HG02943 (cell line): Measurements from ENCODE around the gene TPRA1.

Source experiments
- ATAC-seq: cut with Tn5 transposase; IDR thresholded peaks from one replicate; pipeline ENCODE4 v1.9.1; 2021; ENCODE audit warnings: mild to moderate bottlenecking, low read depth, moderate library complexity; ENCODE audit not compliant: unreplicated experiment

Gene TPRA1

DNA sequence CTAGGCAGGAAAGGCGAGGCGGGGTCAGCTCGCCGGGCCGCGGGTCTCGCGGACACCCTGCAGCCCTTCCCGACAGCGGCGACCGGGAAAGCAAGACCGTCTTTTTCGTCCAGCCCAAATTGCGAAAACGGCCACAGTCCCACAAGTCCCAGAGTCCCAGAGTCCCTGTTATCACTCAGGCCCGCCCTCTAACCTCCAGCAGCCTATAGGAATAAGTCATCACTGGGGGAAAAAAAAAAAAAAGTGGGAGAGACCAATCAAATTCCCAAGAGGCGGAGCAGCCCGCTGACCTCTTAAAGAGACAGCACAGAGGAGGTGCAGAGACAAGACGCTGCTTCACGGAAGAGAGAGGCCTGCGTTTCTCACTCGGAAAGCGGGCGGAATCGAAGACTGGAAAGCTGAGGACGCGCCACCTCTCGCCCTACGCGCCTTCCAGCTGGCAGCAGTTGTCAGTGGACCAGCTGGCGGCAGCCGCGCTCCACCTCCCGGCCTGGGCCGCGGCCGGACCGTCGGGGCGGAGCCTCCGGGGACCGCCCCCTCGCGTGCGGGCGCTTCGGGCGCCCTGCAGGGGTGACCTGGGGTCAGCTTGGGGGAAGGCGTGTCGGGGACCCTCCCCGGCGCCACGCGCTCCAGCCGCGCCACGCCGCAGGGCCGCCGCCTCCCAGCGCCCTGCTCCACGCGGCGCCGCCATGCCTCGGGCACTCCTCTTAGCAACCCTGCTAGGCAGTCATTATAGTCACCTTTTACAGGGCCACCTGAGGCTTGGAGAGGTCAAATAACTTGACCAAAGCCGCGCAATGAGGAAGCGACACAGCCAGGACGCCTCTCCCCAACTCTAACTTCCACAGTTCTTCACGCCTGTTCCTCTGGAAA lies at the start of gene TPRA1:
TSS of gene TPRA1 (minus strand) at position 141 of the 873 bp plus-strand sequence. CDS start 10,587 bp downstream, outside the sequence.
- ATAC-seq = peak; percentile 73

GRCh38 chr3:127640042-127640355 lies 49.5 kb upstream of the TPRA1 start:
- no peak for ATAC-seq

DNA sequence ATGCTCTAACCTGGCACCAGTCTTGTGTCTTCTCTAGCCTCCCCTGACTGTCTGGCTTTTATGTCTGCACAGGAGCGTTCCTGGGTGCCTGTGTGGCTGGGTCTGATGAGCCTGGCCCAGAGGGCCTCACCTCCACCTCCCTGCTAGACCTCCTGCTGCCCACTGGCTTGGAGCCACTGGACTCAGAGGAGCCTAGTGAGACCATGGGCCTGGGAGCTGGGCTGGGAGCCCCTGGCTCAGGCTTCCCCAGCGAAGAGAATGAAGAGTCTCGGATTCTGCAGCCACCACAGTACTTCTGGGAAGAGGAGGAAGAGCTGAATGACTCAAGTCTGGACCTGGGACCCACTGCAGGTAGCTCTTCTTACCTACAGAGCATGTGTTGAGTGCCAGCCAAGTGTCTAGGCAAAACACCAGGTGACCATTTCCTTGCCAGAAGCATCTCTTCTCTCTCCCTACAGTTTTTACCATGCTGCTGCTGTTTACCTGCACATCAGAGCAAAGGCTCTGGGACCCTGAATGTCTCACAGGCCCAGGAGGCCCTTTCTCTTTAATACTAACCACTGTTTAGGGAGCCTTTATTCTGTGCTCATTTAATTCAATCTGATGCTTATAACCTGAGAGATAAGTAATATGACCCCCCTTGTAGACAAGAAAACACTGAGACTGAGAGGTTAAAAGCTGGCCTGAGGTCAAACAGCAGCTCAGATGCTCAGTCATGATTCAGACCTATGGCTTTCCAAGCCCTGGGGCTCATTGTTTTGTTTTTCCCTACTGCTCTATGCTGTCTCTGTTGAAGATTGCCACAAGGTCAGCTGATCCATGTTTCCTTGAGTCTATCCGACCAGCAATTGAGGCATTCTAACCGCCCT lies 48.9 kb upstream of the TPRA1 start:
- no peak for ATAC-seq

DNA sequence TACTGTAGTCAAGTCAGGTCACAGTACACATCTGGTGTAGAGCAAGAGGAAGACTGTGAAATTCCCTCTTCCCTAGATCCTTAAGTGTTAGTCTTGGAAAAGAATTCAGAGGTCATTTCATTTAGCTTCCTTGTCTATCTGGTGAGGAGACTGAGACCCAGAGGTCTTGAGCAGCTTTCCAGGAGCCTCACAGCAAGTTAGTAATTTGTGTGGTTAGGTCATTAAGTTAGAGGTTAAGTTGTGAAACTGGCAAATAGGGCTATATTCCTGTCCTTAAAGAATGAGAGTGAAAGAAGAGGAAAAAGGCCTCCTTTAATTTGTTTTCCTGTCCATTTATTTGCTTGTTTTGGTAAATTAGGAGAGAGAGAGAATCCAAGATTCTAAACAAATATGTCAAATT lies 47.4 kb upstream of the TPRA1 start:
- ATAC-seq = no peak

- ATAC-seq = no peak
These were observed 47.0 kb upstream of the TPRA1 start for GRCh38 chr3:127637546-127637945.

- no peak for ATAC-seq
These were observed 44.1 kb upstream of the TPRA1 start for GRCh38 chr3:127634653-127635052.

DNA sequence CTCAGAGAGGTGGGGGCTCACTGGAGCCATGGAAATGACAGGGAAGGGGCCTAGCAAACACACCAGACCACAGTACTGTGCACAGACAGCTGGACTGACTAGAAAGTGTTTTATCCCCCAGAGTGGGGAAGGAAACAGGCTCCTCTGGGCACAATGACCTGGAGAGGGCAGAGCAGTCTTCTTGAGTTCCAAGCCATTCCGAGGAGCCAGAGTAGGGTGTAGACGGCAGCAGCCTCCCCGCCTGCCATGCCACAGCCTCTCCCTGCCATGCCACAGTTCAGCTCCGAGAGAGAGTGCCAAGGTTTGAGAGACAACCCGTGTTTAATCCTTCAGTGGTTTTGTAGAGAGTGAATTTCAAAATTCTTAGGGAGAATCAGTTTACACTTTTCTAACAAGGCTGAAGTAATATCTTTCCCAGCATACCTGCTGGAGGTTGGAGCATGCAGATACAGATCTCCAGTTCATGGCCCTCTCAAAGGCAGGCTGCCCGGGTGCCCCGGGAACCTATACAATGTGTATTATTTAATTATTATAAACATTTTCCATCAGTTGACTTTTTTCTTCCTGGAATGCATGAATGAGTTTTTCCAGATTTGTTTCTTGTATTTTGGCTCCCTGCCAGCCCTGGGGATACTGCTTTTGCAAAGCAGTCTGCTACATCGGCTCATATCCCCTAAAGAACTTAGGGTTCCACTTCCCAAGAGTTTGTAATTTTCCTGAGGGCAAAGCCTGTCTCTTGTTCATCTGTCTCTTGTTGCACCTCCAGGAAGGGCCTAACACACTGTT lies 41.7 kb upstream of the TPRA1 start:
- no peak for ATAC-seq

DNA sequence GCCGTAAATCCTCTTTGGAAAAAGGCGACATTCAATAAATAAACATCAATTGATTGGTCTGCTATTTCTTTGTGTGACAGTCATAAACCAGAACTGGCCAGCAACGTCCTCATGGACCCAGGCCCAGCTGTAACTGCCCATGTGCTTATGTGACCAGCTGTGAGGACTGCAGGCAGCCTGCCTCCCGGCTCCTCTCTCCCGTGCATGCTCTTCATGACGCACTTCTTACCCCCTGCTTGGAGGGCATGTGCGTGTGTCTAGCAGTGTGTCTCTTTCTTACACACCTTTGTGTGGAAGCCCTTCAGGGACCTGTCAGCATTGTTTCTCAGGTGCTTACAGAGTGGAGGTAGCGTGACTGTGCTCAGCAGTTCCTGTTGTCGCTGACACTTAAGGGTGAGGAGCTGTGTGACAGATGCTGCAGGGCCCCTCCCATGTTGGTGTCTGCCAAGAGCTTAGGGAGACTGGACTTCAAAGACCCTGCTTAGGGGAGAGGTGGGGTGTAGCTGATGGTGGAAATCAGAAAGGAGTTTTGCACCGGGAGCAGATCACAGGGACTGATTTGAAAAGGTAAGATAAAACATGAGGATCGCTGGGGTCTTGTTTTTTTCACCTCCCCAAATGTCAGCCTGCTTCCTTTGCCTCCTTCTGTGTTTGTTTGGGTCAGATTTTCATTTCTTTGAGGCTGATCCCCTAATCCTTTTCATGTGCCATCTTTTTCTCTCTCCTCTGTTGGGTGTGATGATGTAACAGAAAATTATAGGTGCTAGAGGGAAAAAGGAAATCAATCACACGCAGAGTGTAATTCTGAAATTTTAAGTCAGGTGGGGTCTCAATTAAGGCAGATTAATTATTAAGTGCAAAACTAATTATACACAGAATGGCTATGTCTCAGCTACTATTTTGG lies 40.5 kb upstream of the TPRA1 start:
- no peak for ATAC-seq

DNA sequence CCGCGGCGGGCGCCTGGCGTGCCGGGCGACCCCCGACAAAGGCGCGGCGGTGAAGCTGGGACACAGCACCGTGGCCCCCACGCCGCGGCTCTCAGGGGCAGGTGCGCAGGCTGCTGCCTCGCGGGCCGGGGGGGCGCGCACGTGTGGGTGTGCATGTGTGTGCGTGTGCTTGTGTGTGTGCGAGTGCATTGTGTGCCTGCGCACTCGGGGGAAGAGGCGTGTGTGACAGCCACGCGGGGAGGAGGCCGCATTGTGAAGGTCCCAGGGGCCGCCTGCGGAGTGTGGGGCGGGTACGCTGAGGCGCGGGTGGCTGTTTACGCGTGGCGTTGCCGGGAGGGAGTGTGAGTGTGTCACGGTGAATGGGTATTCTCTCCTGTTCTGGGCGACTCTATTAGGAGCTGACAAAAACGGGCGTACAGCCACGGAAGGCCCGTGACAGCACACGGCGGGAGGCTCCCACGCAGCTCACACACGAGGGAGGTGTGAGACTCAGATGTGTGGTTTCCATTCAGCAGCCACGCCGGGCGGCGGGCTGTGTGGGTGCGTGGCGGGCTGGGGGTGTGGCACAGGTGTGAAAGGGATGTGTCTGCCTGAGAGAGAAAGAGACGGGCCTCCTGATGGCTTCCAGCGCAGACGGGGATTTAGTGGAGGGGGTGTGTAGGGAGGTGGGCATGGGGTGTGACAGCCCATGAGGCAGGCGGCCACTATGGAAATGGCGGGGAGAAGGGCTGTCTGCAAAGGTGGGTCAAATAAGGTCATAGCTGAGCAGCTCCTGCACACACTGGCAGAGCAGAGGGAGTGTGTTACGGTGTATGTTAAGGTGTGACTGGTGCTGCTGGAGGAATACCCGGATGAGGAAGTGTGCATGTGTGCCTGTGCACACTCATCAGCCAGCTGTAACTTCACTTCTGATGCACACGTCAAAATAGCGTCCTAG lies 39.2 kb upstream of the TPRA1 start:
- ATAC-seq = no peak

DNA sequence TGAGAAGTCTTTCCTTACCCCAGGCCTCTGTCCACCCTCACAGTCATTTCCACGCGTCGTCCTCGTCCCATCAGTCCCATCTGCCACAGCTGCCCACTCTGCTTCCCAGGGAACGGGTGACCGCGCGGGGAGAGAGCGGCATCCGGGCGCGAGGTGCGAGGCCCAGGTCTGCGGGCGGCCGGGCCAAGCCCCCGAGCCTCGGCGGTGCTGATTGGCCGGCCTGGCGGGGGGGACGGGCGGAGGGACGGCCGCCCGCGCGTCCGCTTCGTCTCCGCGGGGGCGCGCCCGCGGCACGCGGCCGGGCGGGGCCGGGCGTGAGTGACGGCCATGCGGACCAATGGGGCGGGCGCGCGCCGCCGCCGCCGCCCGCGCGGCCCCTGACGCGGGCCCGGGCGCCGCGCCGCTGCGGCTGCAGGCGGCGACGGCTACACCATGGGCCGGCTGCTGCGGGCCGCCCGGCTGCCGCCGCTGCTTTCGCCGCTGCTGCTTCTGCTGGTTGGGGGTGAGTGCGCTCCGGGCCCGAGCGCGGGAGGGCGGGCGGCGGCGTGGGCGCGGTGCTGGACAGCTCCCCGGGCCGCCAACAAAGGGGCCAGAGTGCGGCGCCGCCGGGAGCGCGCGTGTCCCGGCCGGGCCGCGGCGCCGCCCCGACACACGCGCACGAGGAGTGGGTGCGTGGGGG lies 38.4 kb upstream of the TPRA1 start, which contains the start of gene PODXL2:
TSS of gene PODXL2 (plus strand) at position 398 of the 679 bp plus-strand sequence. CDS start at position 433, 35 bp downstream.
- no peak for ATAC-seq

GRCh38 chr3:127628426-127628787 lies 37.9 kb upstream of the TPRA1 start:
- ATAC-seq = no peak

GRCh38 chr3:127625821-127626220 lies 35.3 kb upstream of the TPRA1 start:
- no peak for ATAC-seq

- ATAC-seq = no peak
These were observed 33.5 kb upstream of the TPRA1 start for GRCh38 chr3:127624063-127624462.

- ATAC-seq = no peak
These were observed 32.4 kb upstream of the TPRA1 start for GRCh38 chr3:127622772-127623576.

DNA sequence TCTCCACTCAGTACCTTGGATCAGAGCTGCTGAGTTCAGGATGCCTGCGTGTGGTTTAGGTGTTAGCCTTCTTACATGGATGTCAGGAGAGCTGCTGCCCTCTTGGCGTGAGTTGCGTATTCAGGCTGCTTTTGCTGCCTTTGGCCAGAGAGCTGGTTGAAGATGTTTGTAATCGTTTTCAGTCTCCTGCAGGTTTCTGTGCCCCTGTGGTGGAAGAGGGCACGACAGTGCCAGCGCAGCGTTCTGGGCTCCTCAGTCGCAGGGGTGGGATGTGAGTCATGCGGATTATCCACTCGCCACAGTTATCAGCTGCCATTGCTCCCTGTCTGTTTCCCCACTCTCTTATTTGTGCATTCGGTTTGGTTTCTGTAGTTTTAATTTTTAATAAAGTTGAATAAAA lies 31.5 kb upstream of the TPRA1 start:
- ATAC-seq = no peak

- no peak for ATAC-seq
These were observed 30.3 kb upstream of the TPRA1 start for GRCh38 chr3:127620637-127621375.

DNA sequence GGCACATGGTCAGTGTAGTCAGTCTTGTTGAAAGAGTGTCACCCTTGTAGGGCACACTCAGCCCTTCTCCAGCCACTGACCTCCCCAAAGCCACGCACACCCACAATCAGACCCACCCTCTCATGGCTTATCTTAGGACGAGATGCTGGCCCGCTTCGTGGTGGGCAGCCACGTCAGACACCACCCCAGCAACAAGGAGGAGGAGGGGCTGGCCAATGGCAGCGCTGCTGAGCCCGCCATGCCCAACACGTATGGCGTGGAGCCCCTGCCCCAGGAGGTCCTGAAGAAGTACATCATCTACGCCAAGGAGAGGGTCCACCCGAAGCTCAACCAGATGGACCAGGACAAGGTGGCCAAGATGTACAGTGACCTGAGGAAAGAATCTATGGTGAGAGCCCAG lies 28.4 kb upstream of the TPRA1 start:
- ATAC-seq = no peak
